Mesenchymal stem cell (in vitro differentiated cells and primary cell): Measurements from ENCODE around the gene PRPF31.

Source experiments
- DNase-seq: peaks from one replicate; pipeline ENCODE4 v3.0.0-alpha.2; 2013
- H2AFZ ChIP-seq: one replicate; pipeline ENCODE4 v1.6.1; 2013; ENCODE audit warnings: low read depth, mild to moderate bottlenecking, control low read depth, inconsistent platforms, low read length, moderate library complexity
- H2AK5ac ChIP-seq: 2 replicates; pipeline ENCODE4 v1.6.1; 2013; ENCODE audit warnings: low read length, moderate library complexity, mild to moderate bottlenecking, inconsistent platforms; ENCODE audit not compliant: severe bottlenecking
- H2BK120ac ChIP-seq: one replicate; pipeline ENCODE4 v1.6.1; 2013; ENCODE audit warnings: low read depth, mild to moderate bottlenecking, inconsistent platforms, low read length, moderate library complexity
- H2BK12ac ChIP-seq, 2 experiments: one replicate each; pipeline ENCODE4 v1.6.1; 2013; ENCODE audit warnings: inconsistent platforms in 2 of 2, low read length in 2 of 2, mild to moderate bottlenecking in 2 of 2, moderate library complexity in 2 of 2, control low read depth in 1 of 2
- H2BK15ac ChIP-seq: one replicate; pipeline ENCODE4 v1.6.1; 2013; ENCODE audit warnings: mild to moderate bottlenecking, low read depth, inconsistent platforms; ENCODE audit not compliant: poor library complexity, severe bottlenecking
- H2BK5ac ChIP-seq: 2 replicates; pipeline ENCODE4 v1.6.1; 2013; ENCODE audit warnings: low read depth, mild to moderate bottlenecking, low read length, control low read depth, inconsistent platforms; ENCODE audit not compliant: poor library complexity, severe bottlenecking
- H3K14ac ChIP-seq, 2 experiments: one replicate each; pipeline ENCODE4 v1.6.1; 2013; ENCODE audit warnings: inconsistent platforms in 2 of 2, low read length in 2 of 2, control low read depth in 1 of 2, mild to moderate bottlenecking in 1 of 2, moderate library complexity in 1 of 2
- H3K18ac ChIP-seq, 2 experiments: one replicate each; pipeline ENCODE4 v1.6.1; 2013; ENCODE audit warnings: inconsistent platforms in 2 of 2, low read length in 2 of 2, control low read depth in 1 of 2, low read depth in 1 of 2, mild to moderate bottlenecking in 1 of 2
- H3K23ac ChIP-seq, 2 experiments: one replicate each; pipeline ENCODE4 v1.6.1; 2013; ENCODE audit warnings: inconsistent platforms in 2 of 2, low read length in 2 of 2, mild to moderate bottlenecking in 2 of 2, moderate library complexity in 2 of 2, control low read depth in 1 of 2
- H3K27ac ChIP-seq: 2 replicates; pipeline ENCODE4 v1.5.1; 2013; ENCODE audit warnings: mild to moderate bottlenecking, moderate library complexity, low read length, control low read depth, inconsistent platforms; ENCODE audit not compliant: poor library complexity, severe bottlenecking
- H3K27me3 ChIP-seq, 2 experiments: 2 replicates each; pipeline versions ENCODE4 v1.6.1 to v1.7.0; 2013; ENCODE audit warnings: low read length in 2 of 2, mild to moderate bottlenecking in 2 of 2, moderate library complexity in 2 of 2, control low read depth in 1 of 2, inconsistent platforms in 1 of 2; ENCODE audit not compliant: control insufficient read depth in 1 of 2, insufficient read depth in 1 of 2
- H3K36me3 ChIP-seq, 2 experiments: 2 replicates each; pipeline versions ENCODE4 v1.6.1 to v1.7.0; 2013; ENCODE audit warnings: low read length in 2 of 2, control low read depth in 1 of 2, inconsistent platforms in 1 of 2, low read depth in 1 of 2, mild to moderate bottlenecking in 1 of 2; ENCODE audit not compliant: insufficient read depth in 2 of 2, control insufficient read depth in 1 of 2
- H3K4ac ChIP-seq, 2 experiments: one replicate each; pipeline ENCODE4 v1.6.1; 2013; ENCODE audit warnings: inconsistent platforms in 2 of 2, low read length in 2 of 2, mild to moderate bottlenecking in 2 of 2, moderate library complexity in 2 of 2, control low read depth in 1 of 2, low read depth in 1 of 2
- H3K4me1 ChIP-seq: 2 replicates; pipeline ENCODE4 v1.6.1; 2013; ENCODE audit warnings: low read depth, low read length, control low read depth; ENCODE audit not compliant: control insufficient read depth, insufficient read depth
- H3K4me2 ChIP-seq: 2 replicates; pipeline ENCODE4 v1.6.1; 2013; ENCODE audit warnings: low read length, mild to moderate bottlenecking, inconsistent platforms; ENCODE audit not compliant: poor library complexity, severe bottlenecking
- H3K4me3 ChIP-seq, 2 experiments: 2 replicates each; pipeline versions ENCODE4 v1.5.1 to v1.7.0; 2013; ENCODE audit warnings: low read length in 2 of 2, mild to moderate bottlenecking in 2 of 2, control low read depth in 1 of 2, low read depth in 1 of 2; ENCODE audit not compliant: insufficient read depth in 1 of 2
- H3K79me1 ChIP-seq: replicated peaks from 2 replicates; pipeline ENCODE4 v1.6.1; 2013; ENCODE audit warnings: mild to moderate bottlenecking, control low read depth, low read length, inconsistent platforms; ENCODE audit not compliant: poor library complexity, severe bottlenecking
- H3K9ac ChIP-seq: 2 replicates; pipeline ENCODE4 v1.7.0; 2013; ENCODE audit warnings: mild to moderate bottlenecking, low read length, moderate library complexity
- H3K9me3 ChIP-seq: 2 replicates; pipeline ENCODE4 v1.7.0; 2013; ENCODE audit warnings: mild to moderate bottlenecking, low read length; ENCODE audit not compliant: control insufficient read depth
- H4K8ac ChIP-seq: one replicate; pipeline ENCODE4 v1.6.1; 2013; ENCODE audit warnings: inconsistent platforms, mild to moderate bottlenecking, low read length, moderate library complexity
- H4K91ac ChIP-seq: one replicate; pipeline ENCODE4 v1.6.1; 2013; ENCODE audit warnings: mild to moderate bottlenecking, low read length, inconsistent platforms
- WGBS: methylation state at CpG from one replicate; pipeline ENCODE4 v1.1.7; 2013; ENCODE audit warnings: mixed read lengths; 5-methylcytosine and 5-hydroxymethylcytosine counted together

The PRPF31 gene

DNA sequence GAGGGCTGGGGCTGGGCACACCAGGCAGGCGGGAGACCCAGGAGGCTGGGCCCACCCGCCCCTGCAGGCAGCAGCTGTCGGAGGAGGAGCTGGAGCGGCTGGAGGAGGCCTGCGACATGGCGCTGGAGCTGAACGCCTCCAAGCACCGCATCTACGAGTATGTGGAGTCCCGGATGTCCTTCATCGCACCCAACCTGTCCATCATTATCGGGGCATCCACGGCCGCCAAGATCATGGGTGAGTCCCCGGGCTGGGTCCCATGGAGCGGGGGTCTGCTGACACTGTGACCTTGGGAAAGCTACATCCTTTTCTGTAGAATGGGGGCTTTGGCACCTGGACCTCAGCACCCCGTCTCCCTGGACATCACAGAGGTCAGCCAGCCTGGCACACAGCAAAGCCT is 8.1 kb downstream of the PRPF31 start:
- WGBS, result 97% methylated on average over 17 of the region's 17 CpGs
- Histone ChIP-seq H2AFZ (no peak overlapping the region), H2BK12ac (no peak overlapping the region), H3K79me1 (peaks cover 22% of the 10 kb centered on the region), H3K4me3 (no peak overlapping the region), H3K4me2 (no peak overlapping the region), H3K9ac (no peak overlapping the region), H2BK15ac (no peak overlapping the region), H4K91ac (no peak overlapping the region), H3K9me3 (no peaks in the 10 kb centered on the region), H3K27ac (no peak overlapping the region), H3K14ac (no peak overlapping the region), H2BK5ac (no peak overlapping the region), H3K18ac (no peak overlapping the region), H3K4me1 (no peaks in the 10 kb centered on the region), H2BK120ac (no peak overlapping the region), H2AK5ac (no peak overlapping the region), H3K36me3 (peaks cover 85 to 94% of the 10 kb centered on the region in 2 experiments), H3K27me3 (no peaks in the 10 kb centered on the region), H4K8ac (no peak overlapping the region), H3K23ac (no peak overlapping the region), H3K4ac (no peak overlapping the region)
- DNase-seq, result no peak

DNA sequence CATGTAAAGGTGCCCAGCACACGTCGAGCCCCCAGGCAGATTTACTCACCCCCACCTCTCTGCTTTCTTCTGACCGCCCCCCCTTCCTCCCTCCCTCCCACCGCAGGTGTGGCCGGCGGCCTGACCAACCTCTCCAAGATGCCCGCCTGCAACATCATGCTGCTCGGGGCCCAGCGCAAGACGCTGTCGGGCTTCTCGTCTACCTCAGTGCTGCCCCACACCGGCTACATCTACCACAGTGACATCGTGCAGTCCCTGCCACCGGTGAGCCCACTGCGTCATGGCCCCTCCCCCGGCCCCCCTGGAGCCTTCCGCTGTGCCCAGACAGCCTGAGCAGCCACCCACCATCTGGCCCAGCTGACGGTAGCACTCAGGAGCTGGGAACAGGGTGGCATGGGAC is 8.8 kb downstream of the PRPF31 start:
- Histone ChIP-seq H2AFZ (no peak overlapping the region), H2BK15ac (no peak overlapping the region), H3K4me3 (no peak overlapping the region), H2AK5ac (no peak overlapping the region), H3K4me2 (no peak overlapping the region), H4K91ac (no peak overlapping the region), H3K79me1 (peaks cover 22% of the 10 kb centered on the region), H3K18ac (no peak overlapping the region), H3K27ac (no peak overlapping the region), H3K4me1 (no peaks in the 10 kb centered on the region), H3K14ac (no peak overlapping the region), H3K27me3 (no peaks in the 10 kb centered on the region), H3K4ac (no peak overlapping the region), H3K23ac (no peak overlapping the region), H2BK120ac (no peak overlapping the region), H2BK12ac (no peak overlapping the region), H2BK5ac (no peak overlapping the region), H3K9ac (no peak overlapping the region), H3K36me3 (peaks cover 86 to 100% of the 10 kb centered on the region in 2 experiments), H4K8ac (no peak overlapping the region), H3K9me3 (no peaks in the 10 kb centered on the region)
- DNase-seq, result no peak
- 98% methylated on average over 19 of the region's 19 CpGs for WGBS

DNA sequence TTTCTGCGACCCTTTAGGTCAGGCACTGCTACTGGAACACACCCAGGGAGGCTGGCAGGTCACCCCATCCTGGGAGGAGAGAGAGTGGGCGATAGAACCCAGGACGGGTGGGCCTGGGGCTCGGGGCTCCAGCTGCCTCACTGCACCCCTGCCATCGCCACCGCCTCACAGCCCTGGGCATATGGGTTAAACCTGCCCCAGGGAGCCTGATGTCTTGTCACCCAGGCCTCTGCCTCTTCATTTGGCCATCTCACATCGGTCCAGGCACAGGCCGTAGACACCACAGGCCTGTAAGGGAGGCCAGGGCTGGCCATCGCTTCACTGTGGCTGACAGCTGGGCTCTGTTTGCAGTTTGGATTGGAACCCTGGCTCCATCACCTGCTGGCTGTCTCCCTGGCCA is 10.2 kb downstream of the PRPF31 start:
- Histone ChIP-seq H3K79me1 (peaks cover 12% of the 10 kb centered on the region), H2BK15ac (no peak overlapping the region), H2BK12ac (no peak overlapping the region), H4K8ac (no peak overlapping the region), H3K14ac (no peak overlapping the region), H2AFZ (no peak overlapping the region), H3K4me3 (no peak overlapping the region), H3K18ac (no peak overlapping the region), H3K9ac (no peak overlapping the region), H3K9me3 (no peaks in the 10 kb centered on the region), H4K91ac (no peak overlapping the region), H2BK5ac (no peak overlapping the region), H2AK5ac (no peak overlapping the region), H3K27ac (no peak overlapping the region), H3K27me3 (no peaks in the 10 kb centered on the region), H3K23ac (no peak overlapping the region), H2BK120ac (no peak overlapping the region), H3K36me3 (peaks cover 81 to 96% of the 10 kb centered on the region in 2 experiments), H3K4me1 (no peaks in the 10 kb centered on the region), H3K4me2 (no peak overlapping the region), H3K4ac (no peak overlapping the region)
- no peak for DNase-seq
- whole genome bisulfite sequencing, result 96% methylated on average over 9 of the region's 9 CpGs

DNA sequence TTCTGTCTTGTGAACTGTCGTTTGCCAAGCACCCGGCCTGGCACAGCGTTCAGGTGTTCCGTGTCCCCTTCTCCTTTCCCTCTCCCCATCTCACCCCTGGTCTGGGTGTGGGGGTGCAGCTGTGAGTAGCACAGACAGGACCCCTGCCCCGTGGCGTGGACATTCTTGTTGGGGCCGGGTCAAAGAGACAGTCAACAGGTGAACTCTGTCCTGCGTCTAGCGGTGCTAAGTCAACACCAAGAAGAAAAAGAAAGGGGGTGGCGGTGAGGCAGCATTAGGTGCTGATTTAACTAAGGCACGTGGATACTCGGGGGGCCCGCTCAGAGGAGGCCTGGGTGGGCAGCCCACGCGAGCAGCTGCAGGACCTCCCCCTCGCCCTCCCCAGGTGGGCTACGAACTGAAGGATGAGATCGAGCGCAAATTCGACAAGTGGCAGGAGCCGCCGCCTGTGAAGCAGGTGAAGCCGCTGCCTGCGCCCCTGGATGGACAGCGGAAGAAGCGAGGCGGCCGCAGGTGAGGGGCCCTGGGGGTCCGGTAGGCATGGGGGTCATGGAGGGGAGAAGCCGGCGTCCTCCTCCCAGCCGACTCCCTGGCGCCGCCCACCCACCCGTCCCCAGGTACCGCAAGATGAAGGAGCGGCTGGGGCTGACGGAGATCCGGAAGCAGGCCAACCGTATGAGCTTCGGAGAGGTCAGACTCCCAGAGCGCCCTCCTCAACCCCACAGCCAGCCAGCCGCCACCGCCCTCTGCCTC is 12.3 kb downstream of the PRPF31 start:
- Histone ChIP-seq H3K4ac (no peak overlapping the region), H2BK120ac (no peak overlapping the region), H3K27ac (no peak overlapping the region), H2AFZ (no peak overlapping the region), H3K4me1 (no peaks in the 10 kb centered on the region), H3K9ac (no peak overlapping the region), H2BK15ac (no peak overlapping the region), H3K79me1 (peaks cover 6% of the 10 kb centered on the region), H3K14ac (no peak overlapping the region), H2BK5ac (no peak overlapping the region), H4K8ac (no peak overlapping the region), H3K27me3 (no peaks in the 10 kb centered on the region), H3K18ac (no peak overlapping the region), H3K4me3 (no peak overlapping the region), H3K23ac (no peak overlapping the region), H2AK5ac (no peak overlapping the region), H4K91ac (no peak overlapping the region), H2BK12ac (no peak overlapping the region), H3K36me3 (peaks cover 75 to 87% of the 10 kb centered on the region in 2 experiments), H3K4me2 (no peak overlapping the region), H3K9me3 (no peaks in the 10 kb centered on the region)
- no peak for DNase-seq
- WGBS, result 94% methylated on average over 37 of the region's 44 CpGs
